ENCODE data around the gene BRPF3.
A peak's percentile ranks its signal among the peaks of the same experiment; 100 is the strongest.

BRPF3 gene

DNA sequence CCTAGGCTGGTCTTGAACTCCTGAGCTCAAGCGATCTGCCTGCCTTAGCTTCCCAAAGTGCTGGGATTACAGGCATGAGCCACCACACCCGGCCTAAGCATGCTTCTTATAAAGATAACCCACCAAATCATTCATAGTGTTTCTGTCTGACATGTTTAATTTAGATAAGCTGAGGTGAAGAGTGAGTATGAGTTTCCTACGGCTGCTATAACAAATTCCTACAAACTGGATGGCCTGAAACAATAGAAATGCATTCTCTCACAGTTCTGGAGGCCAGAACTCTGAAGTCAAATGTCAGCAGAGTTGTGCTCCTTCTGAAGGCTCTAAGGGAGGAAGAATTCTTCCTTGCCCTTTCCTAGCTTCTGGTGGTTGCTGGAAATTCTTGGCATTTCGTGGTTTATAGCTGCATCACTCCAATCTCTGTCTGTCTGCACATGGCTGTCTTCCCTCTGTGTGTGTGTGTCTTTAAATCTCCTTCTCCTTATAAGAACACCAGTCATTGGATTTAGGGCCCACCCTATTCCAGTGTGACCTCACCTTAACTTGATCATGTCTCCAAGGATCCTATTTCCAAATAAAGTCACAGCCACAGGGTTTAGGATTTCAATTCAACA, 36.3 kb upstream of the BRPF3 start:
- no peak overlapping the region for H3K27ac ChIP-seq
- no peaks in the 10 kb centered on the region for H3K36me3 ChIP-seq (replicated peaks)
- H3K27me3 ChIP-seq (replicated peaks), result no peaks in the 10 kb centered on the region
- TF ChIP-seq, protein P1, sequence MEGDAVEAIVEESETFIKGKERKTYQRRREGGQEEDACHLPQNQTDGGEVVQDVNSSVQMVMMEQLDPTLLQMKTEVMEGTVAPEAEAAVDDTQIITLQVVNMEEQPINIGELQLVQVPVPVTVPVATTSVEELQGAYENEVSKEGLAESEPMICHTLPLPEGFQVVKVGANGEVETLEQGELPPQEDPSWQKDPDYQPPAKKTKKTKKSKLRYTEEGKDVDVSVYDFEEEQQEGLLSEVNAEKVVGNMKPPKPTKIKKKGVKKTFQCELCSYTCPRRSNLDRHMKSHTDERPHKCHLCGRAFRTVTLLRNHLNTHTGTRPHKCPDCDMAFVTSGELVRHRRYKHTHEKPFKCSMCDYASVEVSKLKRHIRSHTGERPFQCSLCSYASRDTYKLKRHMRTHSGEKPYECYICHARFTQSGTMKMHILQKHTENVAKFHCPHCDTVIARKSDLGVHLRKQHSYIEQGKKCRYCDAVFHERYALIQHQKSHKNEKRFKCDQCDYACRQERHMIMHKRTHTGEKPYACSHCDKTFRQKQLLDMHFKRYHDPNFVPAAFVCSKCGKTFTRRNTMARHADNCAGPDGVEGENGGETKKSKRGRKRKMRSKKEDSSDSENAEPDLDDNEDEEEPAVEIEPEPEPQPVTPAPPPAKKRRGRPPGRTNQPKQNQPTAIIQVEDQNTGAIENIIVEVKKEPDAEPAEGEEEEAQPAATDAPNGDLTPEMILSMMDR (IDR thresholded peaks at IDR 0.05; ENCODE audit: low read depth, low read length, missing control alignments), result no peak
- in situ Hi-C loops (cut with HindIII; ENCODE audit: low pct_ligation_motif_present, low sequenced_read_pairs), result no loop called here
- peak; percentile 52 for DNase-seq
- no peak overlapping the region for H3K4me3 ChIP-seq (ENCODE audit: low read depth, low read length)

DNA sequence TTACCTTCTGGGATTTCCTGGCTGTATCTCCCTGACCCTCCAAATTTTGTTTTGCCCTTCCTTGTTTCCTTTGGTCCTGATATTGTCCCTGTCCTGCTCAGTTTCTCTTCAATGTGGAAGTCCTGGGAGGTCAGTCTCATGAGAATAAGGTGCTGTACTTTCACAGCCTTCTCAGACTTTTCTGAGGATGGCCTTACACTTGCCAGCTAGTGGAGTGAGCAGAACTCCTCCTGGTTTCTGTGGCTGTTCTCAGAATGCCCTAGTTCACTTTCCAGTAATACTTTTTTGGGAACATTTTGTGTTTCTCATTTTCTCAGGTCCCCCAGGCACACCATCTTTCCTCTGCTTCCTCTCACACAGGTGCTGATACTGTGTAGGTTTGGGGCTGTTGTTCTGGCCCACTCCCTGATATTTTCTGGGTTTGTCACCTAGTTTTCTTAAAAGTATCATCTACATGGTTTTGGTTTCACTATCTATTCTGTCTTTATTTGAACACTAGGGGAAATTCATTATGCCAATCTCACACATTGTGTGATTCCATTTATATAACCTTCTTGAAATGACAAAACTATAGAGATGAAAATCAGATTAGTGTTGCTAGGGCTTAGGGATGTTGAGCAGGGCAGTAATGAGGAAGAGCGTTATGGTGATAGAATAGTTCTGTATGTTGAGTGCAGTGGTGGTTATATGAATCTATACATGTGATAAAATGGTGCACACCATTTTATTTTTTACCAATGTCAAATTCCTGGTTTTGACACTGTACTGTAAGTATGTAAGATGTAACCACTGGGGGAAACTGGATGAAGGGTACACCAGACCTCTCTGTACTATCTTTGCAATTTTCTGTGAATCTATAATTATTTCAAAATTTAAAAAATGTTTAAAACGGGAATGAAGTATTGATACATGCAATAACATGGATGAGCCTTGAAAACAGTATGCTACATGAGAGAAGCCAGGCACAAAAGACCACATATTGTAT, 27.2 kb upstream of the BRPF3 start:
- Histone ChIP-seq H3K27me3 (replicated peaks) (no peaks in the 10 kb centered on the region), H3K4me3 (ENCODE audit: low read depth, low read length) (no peak overlapping the region), H3K27ac (no peak overlapping the region), H3K36me3 (replicated peaks) (no peaks in the 10 kb centered on the region)
- TF ChIP-seq, protein P1 (IDR thresholded peaks at IDR 0.05; ENCODE audit: low read depth, low read length, missing control alignments), result no peak
- in situ Hi-C loops (cut with HindIII; ENCODE audit: low pct_ligation_motif_present, low sequenced_read_pairs), result no loop called here
- no peak for DNase-seq

DNA sequence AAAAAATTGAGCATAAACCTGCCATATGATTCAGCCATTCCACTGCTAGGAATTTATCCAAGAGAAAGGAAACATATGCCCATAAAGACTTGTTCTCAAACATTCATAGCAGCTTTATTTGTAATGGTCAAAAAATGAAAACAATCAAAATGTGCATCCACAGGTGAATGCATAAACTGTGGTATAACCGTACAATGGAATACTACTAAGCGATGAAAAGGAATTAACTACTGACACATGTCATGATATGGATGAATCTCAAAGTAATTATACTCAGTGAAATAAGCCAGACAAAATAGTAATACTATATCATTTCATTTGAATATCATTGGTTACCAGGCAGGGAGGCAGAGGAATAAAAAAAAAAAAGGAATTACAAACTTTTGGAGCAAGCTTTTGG, 25.8 kb upstream of the BRPF3 start:
- no peaks in the 10 kb centered on the region for H3K36me3 ChIP-seq (replicated peaks)
- H3K4me3 ChIP-seq (ENCODE audit: low read depth, low read length), result no peak overlapping the region
- no peaks in the 10 kb centered on the region for H3K27me3 ChIP-seq (replicated peaks)
- H3K27ac ChIP-seq, result no peak overlapping the region
- no peak for DNase-seq
- in situ Hi-C loops (cut with HindIII; ENCODE audit: low pct_ligation_motif_present, low sequenced_read_pairs), result no loop called here
- TF ChIP-seq, protein P1 (IDR thresholded peaks at IDR 0.05; ENCODE audit: low read depth, low read length, missing control alignments), result no peak

DNA sequence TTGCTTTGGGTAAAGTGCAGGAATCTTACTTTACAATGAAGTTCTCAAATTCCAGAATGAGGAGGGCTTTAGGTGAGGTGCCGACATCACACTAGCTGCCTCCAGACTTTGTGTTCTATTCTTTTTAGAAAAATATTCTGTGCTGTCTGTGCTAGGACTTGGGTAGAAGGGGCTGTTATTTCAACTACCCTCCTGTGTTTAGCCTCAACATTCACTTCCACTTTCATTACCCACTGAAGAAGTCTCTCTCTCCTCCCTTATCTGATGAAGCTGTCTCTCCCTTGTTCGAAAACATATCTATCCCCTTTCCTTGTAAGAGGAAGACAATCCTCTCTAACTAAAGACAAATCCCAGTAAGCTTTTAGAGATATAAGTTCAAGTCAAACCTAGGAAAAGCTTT, 25.0 kb upstream of the BRPF3 start:
- H3K27ac ChIP-seq, result no peak overlapping the region
- DNase-seq, result no peak
- in situ Hi-C loops (cut with HindIII; ENCODE audit: low pct_ligation_motif_present, low sequenced_read_pairs), result no loop called here
- no peaks in the 10 kb centered on the region for H3K36me3 ChIP-seq (replicated peaks)
- no peak overlapping the region for H3K4me3 ChIP-seq (ENCODE audit: low read depth, low read length)
- no peaks in the 10 kb centered on the region for H3K27me3 ChIP-seq (replicated peaks)
- TF ChIP-seq, protein P1 (IDR thresholded peaks at IDR 0.05; ENCODE audit: low read depth, low read length, missing control alignments), result no peak

DNA sequence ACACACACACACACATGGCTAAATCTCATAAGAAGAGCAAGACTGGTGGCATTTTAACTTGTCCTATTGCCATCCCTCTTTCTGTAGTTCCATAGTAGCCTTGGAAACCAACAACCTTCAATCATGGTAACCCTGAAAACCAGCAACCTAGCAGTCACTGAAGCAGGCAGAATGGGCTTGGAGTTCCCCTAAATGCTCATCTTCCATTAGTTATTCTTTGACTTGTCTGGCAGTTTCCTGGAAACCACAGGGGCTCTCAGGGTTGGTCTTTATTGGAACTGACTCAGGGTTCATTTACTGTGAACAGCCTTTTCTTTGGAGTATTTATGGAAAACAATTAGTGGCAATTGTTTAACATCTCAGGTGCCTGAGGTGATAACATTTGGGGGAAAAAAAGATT, 19.4 kb upstream of the BRPF3 start:
- Histone ChIP-seq H3K27me3 (replicated peaks) (no peaks in the 10 kb centered on the region), H3K4me3 (ENCODE audit: low read depth, low read length) (no peak overlapping the region), H3K36me3 (replicated peaks) (no peaks in the 10 kb centered on the region), H3K27ac (no peak overlapping the region)
- TF ChIP-seq, protein P1 (IDR thresholded peaks at IDR 0.05; ENCODE audit: low read depth, low read length, missing control alignments), result no peak
- in situ Hi-C loops (cut with HindIII; ENCODE audit: low pct_ligation_motif_present, low sequenced_read_pairs), result no loop called here
- no peak for DNase-seq
